Muscle of back (tissue), 11 donors: ENCODE measurements around the gene KIR3DL1. TPM values are rescaled to one million over a fixed set of nuclear protein-coding genes. Genes with fewer than 3 reads are reported as not detected.
"Not testable (repeated sequence)": the region's sequence is repeated elsewhere in the genome, so short reads cannot be mapped to it uniquely, and the experiment has no call there.

Experiments used
- DNase-seq, 3 donors: peaks; one replicate each; pipeline versions ENCODE4 v3.0.0 to v3.0.0-alpha.2; 2013
- polyA plus RNA-seq, 10 donors: library from polyadenylated mRNA; unstranded; fragments of 120-200 nt; gene quantifications; one replicate each; pipeline ENCODE4 v1.2.1, GENCODE V29; 2013; ENCODE audit not compliant: insufficient read length in 10 of 10

The KIR3DL1 gene
- polyA plus RNA-seq, 10 donors = not detected

DNA sequence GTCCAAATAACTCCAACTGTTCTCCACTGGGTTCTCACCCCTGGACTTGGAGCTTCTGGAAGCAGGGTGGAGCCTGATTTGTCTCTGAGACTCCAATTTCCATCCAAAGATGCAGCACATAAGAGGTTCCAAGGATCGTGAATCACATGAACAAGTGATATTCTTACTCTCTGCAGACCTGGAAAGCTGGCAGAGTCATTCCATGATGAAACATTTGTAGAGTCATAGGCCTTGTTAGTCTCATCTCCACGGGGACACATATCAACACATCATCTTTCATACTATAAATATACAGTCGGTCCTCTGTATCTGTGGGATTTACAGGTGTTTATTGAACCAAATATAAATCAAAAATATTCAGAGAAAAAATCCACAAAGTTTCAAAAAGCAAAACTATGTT is 1.7 kb upstream of the KIR3DL1 start:
- DNase-seq = not testable (repeated sequence)

- no peak for DNase-seq
These were observed 1.6 kb downstream of the KIR3DL1 start for GRCh38 chr19:54817670-54818536.

DNA sequence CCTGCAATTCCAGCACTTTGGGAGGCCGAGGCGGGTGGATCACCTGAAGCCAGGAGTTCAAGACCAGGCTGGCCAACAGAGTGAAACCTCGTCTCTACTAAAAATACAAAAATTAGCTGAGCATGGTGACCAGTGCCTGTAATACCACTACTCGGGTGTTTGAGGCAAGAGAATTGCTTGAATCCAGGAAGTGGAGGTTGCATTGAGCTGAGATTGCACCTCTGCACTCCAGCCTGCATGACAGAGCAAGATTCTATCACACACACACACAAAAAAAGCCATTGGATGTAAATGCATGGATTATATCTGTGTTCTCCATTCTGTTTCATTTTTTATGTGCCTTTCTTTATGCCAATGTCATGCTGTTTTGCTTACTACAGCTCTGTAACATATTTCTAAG is 8.1 kb downstream of the KIR3DL1 start:
- DNase-seq = not testable (repeated sequence)

GRCh38 chr19:54825326-54825725 is 9.1 kb downstream of the KIR3DL1 start:
- DNase-seq = not testable (repeated sequence)

DNA sequence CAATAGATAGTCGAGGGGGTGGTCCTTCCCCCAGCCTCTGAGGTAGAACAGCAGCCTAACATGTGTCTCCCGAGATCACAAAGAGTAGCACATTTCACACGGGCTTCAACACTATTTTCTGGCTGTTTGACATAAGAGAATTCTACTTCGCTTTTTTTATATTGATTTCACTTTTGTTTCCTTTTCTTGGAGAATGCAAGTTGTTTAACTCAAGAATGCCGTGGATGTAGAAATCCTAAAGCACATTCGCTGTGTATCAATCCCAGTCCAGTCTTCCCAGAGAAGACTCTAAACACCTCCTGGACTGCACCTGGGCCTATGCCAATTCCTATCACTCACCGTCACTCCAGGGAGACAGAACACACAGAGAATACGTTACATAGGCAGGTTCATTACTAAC is 11.8 kb downstream of the KIR3DL1 start:
- not testable (repeated sequence) for DNase-seq

DNA sequence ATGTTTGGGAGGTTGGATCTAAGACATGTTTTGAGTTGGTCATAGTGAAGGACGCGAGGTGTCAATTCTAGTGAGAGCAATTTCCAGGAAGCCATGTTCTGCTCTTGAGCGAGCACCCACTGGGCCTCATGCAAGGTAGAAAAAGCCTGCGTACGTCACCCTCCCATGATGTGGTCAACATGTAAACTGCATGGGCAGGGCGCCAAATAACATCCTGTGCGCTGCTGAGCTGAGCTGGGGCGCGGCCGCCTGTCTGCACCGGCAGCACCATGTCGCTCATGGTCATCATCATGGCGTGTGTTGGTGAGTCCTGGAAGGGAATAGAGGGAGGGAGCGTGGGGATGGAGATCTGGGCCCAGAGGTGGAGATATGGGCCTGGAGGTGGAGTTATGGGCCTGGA is 16.2 kb downstream of the KIR3DL1 start, which contains the start of gene KIR2DS4:
KIR2DS4 (plus strand) TSS at position 181 of the 400 bp plus-strand sequence.
- DNase-seq = not testable (repeated sequence)

GRCh38 chr19:54835126-54835525 is 18.9 kb downstream of the KIR3DL1 start:
- DNase-seq = not testable (repeated sequence)

GRCh38 chr19:54837522-54837921 is 21.3 kb downstream of the KIR3DL1 start:
- not testable (repeated sequence) for DNase-seq

DNA sequence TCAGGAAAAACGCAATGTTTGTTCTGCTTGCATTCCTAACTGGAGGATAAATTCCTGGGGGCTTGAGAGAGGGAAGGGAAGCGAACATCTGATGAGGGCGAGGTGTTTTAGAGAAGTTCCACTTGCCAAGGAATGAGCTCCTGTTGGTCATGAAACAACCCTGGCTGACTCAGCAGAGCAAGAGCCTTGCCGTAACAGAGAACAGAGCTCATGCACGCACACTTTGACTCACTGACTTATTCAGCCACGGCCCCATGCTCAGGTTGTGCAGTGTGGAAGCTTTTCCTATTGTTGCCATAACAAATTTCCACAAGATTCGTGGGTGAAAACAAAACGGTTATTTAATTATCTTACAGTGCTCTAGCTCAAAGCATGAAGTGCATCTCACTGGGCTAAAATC is 26.9 kb downstream of the KIR3DL1 start:
- not testable (repeated sequence) for DNase-seq

GRCh38 chr19:54850061-54850640 is 33.9 kb downstream of the KIR3DL1 start, which contains the start of gene KIR3DL2:
Gene KIR3DL2, plus strand, starts transcription at chr19:54850443. Its CDS starts 33 bp downstream, at chr19:54850476.
- not testable (repeated sequence) for DNase-seq

DNA sequence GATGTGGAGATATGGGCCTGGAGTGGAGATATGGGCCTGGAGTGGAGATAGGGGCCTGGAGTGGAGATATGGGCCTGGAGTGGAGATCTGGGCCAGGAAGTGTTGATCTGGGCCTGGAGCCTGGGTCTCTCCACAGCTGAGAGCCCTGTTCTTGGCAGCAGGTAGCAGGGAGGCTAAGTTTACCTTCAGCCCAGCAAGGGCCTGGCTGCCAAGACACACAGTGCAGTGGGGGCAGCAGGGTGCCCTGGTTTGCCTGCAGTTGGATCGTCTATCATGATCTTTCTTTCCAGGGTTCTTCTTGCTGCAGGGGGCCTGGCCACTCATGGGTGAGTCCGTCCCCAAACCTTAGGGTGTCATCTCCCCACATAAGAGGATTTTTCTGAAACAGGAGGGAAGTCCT is 34.7 kb downstream of the KIR3DL1 start:
- DNase-seq = no peak

GRCh38 chr19:54851353-54851752 is 35.1 kb downstream of the KIR3DL1 start:
- no peak for DNase-seq

GRCh38 chr19:54855241-54855640 is 39.0 kb downstream of the KIR3DL1 start:
- DNase-seq = not testable (repeated sequence)

- DNase-seq = not testable (repeated sequence)
These were observed 42.2 kb downstream of the KIR3DL1 start for GRCh38 chr19:54858476-54858875.

GRCh38 chr19:54859421-54859820 is 43.2 kb downstream of the KIR3DL1 start:
- not testable (repeated sequence) for DNase-seq

GRCh38 chr19:54863459-54863858 is 47.2 kb downstream of the KIR3DL1 start:
- DNase-seq = not testable (repeated sequence)

DNA sequence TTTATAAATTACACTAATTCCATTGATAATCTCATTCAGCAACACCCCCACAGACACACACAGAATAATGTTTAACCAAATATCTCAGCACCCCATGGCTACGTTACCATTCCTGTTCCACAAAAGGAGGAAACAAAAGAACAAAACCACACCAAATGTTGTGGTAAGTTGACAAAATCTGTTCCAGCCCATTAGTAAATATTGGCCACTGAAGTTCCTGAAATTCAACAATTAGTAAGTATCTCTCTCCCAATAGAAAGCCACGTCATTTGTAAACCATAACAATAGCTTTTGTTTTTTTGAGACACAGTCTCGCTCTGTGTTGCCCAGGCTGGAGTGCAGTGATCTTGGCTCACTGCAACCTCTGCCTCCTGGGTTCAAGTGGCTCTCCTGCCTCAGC is 55.4 kb downstream of the KIR3DL1 start:
- no peak for DNase-seq

GRCh38 chr19:54873990-54874389 is 57.7 kb downstream of the KIR3DL1 start, which contains the start of gene FCAR:
Gene FCAR, plus strand, starts transcription at chr19:54874235. Its CDS starts 55 bp downstream, at chr19:54874290.
- DNase-seq = peak in 1 of 3 donors; percentile 12

- peak in 1 of 3 donors; percentile 7 for DNase-seq
These were observed 59.2 kb downstream of the KIR3DL1 start for GRCh38 chr19:54875506-54875905.

GRCh38 chr19:54877471-54877870 is 61.2 kb downstream of the KIR3DL1 start:
- DNase-seq = no peak
